Lower leg skin (tissue), 3 donors: ENCODE results near the gene UBE2V1.

ENCODE experiments used
- POLR2A ChIP-seq, 2 donors: fragments of 450-650 bp; IDR thresholded peaks; one replicate each; pipeline ENCODE4 v1.6.1; 2016 to 2017; ENCODE audit warnings: antibody characterized with exemption in 2 of 2, mild to moderate bottlenecking in 1 of 2, moderate library complexity in 1 of 2
- TF ChIP-seq, protein P1 (sequence below), 3 donors: fragments of 450-650 bp; IDR thresholded peaks; one replicate each; pipeline ENCODE4 v1.5.1; 2016; ENCODE audit warnings: antibody characterized with exemption in 3 of 3, mild to moderate bottlenecking in 3 of 3, moderate library complexity in 2 of 3

DNA sequence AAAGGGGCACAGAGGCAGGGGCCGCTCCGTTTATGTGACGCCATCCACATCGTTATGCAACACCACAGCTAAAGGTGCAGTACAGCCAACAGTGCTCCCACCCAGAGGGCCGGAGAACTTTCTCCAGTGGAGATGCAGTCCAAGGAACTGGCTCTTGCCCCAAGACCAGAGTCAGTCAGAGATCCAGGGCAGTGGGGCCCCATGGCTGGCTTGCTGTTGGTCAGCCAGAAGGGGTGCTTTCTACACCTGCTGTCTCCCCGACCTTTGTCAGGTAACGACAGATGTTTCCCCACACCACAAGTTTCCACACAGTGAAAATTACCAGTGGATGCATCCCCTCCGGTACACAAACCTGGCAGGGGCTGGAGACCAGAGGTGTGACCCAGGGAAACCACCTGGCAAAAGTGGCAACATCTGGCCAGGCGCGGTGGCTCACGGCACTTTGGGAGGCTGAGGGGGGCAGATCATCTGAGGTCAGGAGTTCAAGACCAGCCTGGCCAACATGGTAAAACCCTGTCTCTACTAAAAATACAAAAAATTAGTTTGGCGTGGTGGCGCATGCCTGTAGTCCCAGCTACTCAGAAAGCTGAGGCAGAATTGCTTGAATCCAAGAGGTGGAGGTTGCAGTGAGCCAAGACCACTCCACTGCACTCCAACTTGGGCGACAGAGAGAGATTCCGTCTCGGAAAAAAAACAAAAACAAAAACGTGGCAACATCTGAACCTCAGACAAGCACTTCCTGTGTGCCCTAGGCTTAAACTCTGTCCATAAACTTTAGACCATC lies 34.9 kb downstream of the UBE2V1 start:
- no peak for TF ChIP-seq POLR2A (IDR thresholded peaks at IDR 0.05)
- TF ChIP-seq, protein P1, sequence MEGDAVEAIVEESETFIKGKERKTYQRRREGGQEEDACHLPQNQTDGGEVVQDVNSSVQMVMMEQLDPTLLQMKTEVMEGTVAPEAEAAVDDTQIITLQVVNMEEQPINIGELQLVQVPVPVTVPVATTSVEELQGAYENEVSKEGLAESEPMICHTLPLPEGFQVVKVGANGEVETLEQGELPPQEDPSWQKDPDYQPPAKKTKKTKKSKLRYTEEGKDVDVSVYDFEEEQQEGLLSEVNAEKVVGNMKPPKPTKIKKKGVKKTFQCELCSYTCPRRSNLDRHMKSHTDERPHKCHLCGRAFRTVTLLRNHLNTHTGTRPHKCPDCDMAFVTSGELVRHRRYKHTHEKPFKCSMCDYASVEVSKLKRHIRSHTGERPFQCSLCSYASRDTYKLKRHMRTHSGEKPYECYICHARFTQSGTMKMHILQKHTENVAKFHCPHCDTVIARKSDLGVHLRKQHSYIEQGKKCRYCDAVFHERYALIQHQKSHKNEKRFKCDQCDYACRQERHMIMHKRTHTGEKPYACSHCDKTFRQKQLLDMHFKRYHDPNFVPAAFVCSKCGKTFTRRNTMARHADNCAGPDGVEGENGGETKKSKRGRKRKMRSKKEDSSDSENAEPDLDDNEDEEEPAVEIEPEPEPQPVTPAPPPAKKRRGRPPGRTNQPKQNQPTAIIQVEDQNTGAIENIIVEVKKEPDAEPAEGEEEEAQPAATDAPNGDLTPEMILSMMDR (IDR thresholded peaks at IDR 0.05): no peak
